HG02571 (cell line): ENCODE data around the gene SLC35C1.

Source experiments
- ATAC-seq: cut with Tn5 transposase; IDR thresholded peaks from one replicate; pipeline ENCODE4 v1.9.1; 2021; ENCODE audit warnings: mild to moderate bottlenecking, moderate library complexity; ENCODE audit not compliant: unreplicated experiment

SLC35C1 gene

GRCh38 chr11:45804761-45805304, at the start of gene SLC35C1:
TSS of gene SLC35C1 (plus strand) at chr11:45805149. CDS start at chr11:45805802, 653 bp downstream.
- ATAC-seq = peak; percentile 95

GRCh38 chr11:45755281-45755859, 49.6 kb upstream of the SLC35C1 start:
- no peak for ATAC-seq

DNA sequence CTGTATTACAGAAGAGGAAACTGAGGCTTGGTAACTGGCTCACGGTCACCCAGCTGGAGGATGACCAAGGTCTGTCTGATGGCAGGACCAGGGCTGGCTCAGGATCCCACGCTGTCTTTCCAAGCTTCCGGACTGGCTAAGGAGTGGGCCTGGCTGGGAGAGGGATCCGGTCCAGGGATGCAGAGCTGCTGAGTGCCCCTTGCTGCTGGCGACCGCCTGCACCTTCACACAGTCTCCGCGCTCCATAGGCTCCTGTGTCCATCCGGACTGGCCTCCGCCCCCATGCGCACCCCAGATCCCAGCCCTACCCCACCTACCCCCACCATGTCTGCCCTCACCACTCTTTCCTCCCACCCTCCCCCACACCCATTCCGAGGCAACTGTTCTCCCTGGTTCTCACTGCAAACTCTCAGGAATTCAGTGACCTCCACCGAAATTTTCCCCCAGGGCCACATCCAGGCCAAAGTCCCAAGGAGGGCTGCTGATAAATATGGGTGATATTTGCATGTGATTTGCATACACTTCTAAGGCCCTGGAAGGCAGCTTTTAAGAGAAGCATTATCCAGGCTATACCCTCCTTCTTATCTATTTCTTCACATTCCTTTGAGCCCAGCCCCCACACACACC, 48.5 kb upstream of the SLC35C1 start:
- no peak for ATAC-seq

- no peak for ATAC-seq
These were observed 47.3 kb upstream of the SLC35C1 start for GRCh38 chr11:45757672-45758071.

DNA sequence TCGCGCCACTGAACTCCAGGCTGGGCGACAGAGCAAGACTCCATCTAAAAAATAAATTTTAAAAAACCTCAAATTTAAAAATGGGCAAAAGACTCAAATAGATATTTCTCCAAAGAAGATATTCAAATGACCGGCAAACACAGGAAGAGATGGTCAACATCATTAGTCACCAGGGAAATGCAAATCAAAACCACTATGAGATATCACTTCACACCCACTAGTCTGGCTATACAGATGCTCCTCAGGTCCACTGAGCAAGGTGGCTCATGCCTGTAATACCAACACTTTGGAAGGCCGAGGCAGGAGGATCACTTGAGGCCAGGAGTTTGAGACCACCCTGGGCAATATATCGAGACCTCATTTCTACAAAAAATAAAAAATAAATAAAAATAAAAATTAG, 43.3 kb upstream of the SLC35C1 start:
- ATAC-seq = no peak

DNA sequence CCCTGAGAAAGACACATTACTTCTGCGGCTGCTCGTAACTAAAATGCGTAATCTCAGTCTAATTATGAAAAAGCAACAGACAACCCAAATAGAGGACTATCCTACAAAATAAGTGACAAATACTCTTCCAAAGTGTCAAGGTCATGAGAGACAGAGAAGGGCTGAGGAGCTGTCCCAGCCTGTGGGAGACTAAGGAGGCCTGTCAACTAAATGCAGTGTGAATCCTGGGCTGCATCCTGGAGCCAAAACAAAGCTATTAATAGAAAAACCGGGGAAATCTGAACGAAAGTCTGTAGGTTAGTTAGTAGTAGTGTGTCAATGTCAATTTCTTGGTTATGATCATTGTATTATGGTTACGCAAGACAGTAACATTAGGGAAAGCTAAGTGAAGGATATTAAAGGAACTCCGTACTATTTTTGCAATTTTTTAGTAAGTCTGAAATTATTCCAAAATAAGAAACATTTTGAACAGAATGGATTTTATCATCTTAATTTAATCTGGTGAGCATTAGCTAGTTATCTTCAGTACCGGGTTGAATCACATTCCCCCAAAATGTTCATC, 39.8 kb upstream of the SLC35C1 start:
- no peak for ATAC-seq

GRCh38 chr11:45765836-45766235, 39.1 kb upstream of the SLC35C1 start:
- no peak for ATAC-seq

GRCh38 chr11:45766469-45766868, 38.5 kb upstream of the SLC35C1 start:
- ATAC-seq = no peak

DNA sequence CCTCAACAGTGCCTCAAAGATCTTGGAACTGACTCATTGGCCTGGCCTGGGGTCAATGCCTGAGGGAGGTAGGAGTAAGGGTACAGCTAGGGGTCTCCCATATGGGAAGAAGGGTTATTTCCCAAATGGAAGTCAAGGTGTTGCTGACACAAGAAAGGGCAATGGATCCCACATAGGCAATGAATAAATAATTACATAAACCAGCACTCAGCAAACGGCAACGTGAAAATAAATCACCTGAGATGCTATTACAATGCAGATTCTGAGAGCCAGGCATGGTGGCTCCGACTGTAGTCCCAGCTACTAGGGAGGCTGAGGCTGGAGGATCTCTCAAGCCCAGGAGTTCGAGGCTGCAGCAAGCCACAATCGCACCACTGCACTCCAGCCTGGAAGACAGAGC, 36.5 kb upstream of the SLC35C1 start:
- no peak for ATAC-seq

DNA sequence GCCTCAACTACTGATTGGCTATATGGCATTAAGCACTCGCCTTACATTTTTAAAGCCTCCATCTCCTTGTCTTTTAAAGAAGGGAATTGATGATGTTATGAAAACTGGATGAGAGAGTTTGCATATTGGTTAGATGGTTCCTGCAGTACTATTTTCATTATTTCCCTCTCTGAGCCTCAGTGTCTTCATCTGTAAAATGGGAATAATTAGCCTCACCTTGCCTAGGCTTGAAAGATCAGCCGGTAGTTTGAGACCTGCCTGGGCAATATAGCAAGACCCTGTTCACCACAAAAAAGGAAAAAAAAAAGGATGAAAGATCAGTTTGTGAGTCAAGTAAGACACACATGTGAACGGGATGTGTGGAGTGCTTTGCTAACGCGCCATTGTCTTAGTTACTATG, 35.0 kb upstream of the SLC35C1 start:
- ATAC-seq = no peak

DNA sequence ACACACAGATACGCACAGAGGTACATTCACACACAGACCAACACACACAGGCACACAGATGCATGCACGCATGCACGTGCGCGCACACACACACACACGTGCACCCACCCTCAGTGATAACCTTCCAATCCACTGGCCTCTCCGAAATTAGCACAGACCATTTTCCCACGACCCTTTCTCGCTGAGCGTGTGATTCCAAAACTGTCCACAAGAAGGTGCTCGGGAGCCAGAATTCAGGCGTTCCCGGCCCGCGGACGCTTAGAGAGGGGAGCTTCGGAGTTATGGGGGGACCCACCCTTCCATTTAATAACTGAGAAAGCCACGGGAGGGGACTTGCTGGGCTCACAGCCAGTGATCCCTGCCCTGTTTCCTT, 33.8 kb upstream of the SLC35C1 start:
- peak; percentile 40 for ATAC-seq

DNA sequence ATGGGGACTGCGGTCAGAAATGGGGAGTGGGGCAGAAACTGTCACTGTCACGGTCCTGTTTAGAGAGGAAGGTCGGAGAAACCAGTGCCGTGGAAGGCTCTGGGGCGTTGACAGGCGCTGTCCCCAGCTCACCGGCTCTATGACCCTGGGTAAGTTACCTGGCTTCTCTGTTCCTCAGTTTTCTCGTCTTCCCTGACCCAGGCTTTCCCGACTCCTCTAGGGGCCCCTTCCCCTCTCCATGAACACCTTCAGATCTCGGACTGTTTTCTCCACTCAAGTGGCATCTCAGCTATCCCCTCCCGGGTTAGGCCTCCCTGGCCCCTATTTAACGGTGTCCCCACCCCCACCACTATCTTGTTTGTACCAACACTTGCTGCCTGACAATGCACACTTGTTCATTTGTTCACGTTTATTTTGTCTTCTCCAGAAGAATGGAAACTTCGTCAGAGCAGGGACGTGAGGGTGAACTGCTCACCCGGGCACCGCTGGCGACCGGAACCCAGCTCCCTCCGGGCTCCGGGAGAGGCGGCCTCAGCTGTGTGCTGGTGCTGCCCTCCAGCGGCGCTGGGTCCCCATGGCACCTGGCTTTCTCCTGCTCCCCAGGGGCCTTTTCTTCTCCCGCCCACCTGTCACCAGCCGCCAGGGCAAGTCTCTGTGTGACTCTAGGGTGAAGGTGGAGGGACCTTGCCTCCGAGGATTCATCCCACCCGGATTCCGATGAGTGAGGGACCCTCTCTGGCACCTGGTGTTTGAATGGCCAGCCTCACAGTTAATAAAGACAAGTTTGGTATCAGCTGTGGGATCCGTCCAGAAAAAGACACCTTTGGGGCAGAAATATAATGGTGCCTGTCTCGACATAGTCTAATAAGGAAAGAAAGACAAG, 33.1 kb upstream of the SLC35C1 start:
- peak; percentile 75 for ATAC-seq

DNA sequence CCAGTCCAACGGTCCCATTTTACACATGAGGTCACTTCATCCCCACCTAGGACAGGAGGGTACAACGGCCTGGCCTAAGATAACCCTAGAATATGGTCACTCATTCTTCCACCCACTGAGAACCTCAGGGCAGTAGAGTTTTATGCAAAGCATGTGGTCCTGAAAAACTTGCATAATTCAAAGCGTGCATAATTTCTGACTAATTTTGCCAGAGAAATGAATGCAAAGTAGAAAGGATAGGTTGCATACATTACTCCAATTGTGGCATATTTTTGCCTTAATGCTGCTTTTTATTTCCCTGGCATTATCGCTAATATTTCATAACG, 32.5 kb upstream of the SLC35C1 start:
- no peak for ATAC-seq

- ATAC-seq = no peak
These were observed 31.8 kb upstream of the SLC35C1 start for GRCh38 chr11:45772986-45773785.

- ATAC-seq = no peak
These were observed 30.9 kb upstream of the SLC35C1 start for GRCh38 chr11:45773786-45774655.

- no peak for ATAC-seq
These were observed 30.2 kb upstream of the SLC35C1 start for GRCh38 chr11:45774786-45775185.

- no peak for ATAC-seq
These were observed 27.6 kb upstream of the SLC35C1 start for GRCh38 chr11:45777127-45777969.

GRCh38 chr11:45778341-45778740, 26.6 kb upstream of the SLC35C1 start:
- ATAC-seq = no peak

DNA sequence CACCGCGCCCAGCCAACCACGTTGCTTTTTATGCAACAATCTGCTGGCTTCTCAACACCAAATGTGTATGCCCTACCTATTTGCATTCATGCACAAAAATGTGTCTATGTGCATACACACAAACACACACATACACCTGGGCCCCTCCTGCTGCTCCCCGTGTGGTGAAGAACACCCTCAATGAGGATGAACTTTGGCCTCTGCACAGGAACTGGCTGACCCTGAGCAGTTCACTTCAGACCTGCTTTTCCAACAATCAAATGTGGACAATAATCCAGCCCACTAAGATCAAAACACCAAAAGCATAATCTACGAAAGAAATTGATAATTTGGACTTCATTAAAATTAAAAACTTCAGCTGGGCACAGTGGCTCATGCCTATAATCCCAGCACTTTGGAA, 25.3 kb upstream of the SLC35C1 start:
- no peak for ATAC-seq
